HG02571 (cell line): Measurements from ENCODE around the gene LACC1.

Experiments used
- ATAC-seq: cut with Tn5 transposase; IDR thresholded peaks from one replicate; pipeline ENCODE4 v1.9.1; 2021; ENCODE audit warnings: mild to moderate bottlenecking, moderate library complexity; ENCODE audit not compliant: unreplicated experiment

LACC1 gene

DNA sequence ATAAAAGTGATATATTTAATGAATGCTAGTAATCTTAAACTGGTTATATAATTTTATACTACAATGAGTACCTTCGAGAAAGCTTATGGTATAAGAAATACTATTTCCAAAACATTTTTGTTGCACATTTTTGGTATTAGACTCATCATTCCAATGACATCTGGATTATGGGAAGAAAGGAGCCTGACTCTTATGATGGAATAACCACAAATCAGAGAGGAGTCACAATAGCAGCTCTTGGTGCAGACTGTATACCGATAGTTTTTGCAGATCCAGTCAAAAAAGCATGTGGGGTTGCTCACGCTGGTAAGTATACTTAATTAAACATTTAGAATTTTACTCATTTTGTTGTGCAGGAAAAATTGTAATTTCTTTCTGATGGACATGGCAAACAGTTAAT, 3.9 kb downstream of the LACC1 start:
- ATAC-seq, result no peak

DNA sequence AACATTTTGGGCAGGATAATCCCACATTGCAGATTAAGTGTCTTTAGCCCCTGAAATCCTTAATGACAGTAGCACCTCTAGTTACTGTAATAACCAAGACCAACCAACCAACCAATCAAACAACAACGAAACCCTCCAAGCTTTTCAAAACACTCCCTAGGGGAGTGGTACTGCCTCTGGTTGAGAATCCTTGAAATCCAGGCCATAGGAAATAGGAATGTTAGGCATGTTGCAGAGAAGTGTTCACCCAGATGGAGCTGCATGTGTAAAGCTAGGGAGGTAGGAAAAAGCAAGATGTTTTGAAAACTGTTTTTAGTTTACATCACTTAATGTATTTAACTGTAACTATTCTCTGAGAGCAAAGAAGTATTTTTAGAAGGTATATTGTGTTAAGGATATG, 4.5 kb downstream of the LACC1 start:
- no peak for ATAC-seq

DNA sequence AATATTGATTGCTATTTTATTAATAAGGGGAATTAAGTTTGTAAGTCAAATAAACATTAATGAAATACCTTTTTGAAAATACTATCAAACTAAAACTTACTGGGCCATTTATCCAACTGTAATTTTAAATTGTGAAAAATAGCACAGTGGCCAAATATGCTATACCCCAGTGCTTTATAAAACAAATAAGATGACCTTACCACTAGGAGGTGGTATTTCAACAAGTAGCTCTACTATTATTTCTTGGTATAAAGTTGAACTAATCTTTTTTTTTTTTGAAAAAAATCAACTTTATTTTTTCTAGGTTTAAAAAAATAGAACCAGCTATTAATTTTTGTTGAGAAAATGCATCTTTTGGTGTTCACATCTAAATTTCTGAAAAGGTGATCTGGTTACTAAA, 14.7 kb downstream of the LACC1 start:
- no peak for ATAC-seq

DNA sequence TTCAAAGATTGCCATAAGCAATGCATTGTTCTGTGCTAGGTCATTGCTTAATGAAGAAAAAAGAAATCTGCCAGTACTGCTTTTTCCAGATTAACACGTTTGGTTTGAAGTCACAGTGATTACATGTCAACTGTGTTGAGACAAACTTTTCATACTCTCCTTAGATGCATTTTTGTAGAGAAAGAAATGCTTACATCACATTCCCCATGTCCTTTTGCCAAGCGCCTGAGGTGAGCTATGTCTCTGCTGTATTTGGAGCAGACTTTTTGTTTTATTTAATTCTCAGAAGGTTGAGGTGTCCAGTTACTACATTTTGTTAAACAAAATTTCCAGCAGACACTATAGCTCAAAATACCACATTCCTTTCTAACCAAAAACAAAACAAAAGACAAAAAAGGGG, 16.2 kb downstream of the LACC1 start:
- ATAC-seq, result no peak

DNA sequence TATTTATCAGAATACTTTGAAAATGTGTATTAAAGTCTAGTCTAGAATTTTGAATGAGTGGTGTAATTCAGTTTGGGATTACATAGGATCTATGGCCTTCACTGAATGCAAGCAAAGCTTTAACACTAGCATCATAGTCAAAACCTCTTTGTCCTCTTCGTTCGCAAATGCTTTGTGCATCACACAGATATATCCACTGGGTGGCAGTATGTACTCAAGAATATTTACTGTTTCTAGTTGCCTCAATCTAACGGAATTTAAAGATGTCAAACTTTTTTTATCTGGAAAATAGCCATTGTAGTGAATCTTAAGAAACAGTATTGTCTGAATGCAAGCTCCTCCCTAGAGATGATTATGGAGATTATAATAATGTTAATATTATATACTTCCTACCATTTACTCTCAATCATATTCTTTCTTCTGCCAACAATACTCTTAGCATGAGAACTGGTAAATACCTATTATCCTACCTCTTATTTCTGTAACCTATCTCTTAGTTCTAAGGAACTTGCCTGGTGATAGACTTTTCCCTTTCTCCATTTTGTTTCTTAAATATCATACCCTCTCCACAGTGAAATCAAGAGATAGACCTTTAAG, 25.8 kb downstream of the LACC1 start:
- ATAC-seq, result no peak

DNA sequence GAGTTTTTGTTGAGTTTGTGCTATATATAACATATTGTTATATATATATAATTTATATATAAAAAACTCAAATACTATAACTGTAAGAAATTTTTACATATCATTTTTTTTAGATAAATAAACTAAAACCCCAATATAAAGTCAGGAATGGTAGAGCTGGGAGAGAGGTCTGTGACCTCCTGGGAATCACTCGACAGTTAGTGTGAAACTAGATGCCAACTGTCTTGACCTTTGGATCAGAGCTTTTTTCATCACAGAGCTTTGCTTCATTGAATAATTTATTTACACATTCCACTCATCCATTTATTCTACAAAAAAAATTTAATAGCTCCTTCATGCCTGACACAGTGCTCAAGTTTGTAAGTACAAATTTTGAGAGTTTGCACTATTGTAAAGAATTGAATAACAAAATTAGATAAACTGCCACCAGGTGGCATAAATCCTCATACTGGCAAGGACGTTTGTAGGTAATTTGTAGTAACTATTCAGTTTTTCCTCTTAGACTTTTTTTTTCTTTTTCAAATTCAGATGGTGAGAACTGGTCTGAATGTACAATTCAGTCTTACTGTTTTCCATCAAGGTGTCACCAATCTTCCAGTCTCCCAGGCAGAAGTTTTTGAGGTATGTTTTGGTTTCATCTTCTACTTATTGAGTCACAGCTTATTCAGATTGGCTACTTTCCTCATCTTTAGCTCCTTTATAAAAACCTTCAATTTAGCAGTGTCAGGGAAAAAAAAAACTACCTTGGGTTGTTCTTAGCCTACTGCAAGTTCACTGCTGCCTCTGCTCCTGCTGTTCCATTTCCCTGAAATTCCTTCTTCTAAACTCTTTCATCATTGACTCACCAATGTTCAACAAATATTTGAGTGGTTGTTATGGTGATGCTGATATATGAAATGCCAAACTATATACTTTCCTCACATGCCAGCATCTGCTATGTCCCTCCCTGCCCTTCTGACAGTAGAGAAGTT, 28.7 kb downstream of the LACC1 start:
- ATAC-seq, result no peak

DNA sequence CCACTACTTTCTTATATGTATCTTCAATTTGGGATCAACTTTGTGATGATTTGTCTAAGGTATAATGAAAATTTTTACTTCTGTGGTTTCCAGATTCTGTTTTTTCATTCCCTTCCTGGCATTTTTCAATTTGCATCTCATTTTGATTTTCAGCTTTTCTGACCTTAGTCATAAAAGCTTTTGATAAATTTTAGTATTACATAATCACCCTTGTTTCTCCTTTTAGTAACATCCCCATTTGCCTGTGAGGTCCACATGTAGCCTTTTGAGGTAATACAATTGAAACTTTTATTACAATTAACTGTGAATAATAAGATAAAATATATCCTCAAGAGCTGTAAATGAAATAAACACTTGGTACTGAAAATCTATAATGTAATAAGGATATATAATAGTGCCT, 31.2 kb downstream of the LACC1 start:
- no peak for ATAC-seq

DNA sequence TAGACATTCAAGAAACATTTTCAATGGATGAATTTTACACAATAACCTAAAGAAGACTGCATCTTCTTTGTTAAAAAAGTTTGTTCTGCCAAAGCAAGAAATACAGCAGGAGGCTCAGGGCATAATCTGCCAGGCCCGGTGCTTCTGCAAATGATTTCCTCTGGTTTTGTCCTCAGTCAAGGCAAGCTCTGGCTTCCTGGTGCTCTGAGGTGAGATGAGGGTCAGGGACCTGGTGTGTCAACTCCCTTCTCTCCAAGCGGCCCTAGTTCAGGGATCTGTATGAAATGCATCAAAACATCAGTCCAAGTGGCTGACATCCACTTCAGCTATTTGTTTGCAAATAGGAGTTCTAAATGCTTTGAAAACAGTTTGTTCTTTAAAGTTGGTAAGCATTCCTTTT, 31.6 kb downstream of the LACC1 start:
- ATAC-seq, result no peak

DNA sequence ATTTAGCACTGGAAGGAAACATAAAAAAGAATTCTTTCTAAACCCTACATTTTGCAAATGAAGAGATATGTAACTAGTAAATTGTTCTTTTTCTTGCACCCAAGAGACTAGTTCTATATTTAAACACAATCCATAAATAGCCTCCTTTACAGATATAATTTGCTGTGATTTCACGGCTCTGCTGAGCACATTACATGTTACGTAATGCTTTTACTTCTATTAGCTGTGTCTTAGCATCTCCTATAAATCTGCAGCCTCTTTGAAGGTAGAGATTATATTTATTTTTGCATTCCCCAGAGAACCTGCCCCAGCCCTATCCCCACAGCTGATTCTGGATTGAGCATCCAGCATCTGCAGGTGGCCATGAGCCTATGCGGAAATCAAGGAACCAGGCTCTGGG, 32.2 kb downstream of the LACC1 start:
- no peak for ATAC-seq

DNA sequence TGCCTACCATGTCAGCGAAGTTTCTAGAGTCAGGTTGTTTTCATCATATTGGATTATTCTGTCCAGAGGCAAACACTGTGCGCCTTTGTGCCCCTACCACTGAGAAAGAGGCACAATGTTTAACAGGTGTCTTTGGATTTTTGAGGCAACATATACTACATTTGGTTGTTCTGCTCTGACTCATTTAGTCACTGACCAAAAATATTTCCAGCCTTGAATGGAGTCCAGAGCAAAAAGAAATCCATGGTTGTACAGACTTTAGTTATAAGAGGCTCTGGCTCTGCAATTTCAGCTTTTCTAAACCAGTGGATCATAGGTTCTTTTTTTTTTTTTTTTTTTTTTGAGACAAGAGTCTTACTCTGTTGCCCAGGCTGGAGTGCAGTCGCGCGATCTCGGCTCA, 35.7 kb downstream of the LACC1 start:
- no peak for ATAC-seq

DNA sequence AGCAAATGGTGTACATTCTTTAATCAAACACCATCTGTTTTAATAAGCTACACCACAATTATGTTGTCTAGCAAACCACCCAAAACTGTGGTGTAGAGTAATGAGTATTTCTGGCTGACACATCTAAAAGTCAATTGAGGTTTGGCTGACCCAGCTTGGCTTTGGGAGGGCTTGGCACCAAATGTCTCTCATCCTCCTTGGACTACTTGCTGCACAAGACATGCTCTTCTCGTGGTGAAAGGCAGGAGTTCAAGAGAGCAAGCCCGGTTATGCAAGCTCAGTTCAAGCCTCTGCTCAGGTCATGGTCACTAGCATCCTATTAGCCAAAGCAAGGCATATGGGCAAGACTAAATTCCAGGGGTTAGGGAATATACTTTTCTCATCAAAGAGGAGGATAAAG, 37.1 kb downstream of the LACC1 start:
- ATAC-seq, result no peak

DNA sequence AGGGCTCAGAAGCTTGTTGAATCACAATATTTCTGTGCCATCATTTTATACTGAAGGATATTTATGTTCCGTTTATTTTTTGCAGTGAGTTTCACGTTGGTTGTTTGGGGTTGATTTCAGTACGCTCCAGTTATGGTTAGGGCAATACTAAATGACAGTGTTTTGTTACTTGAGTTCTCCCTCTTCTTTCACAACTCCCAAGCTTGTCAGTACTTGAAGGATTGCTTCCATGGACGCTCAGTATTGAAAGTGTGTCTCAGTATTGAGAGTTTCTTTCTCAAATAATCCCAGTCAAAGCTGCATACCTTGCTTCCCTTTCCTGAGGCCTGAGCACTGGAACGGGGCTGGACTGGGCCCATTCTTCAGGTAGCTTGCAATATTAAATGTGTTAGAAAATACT, 38.9 kb downstream of the LACC1 start:
- ATAC-seq, result no peak

DNA sequence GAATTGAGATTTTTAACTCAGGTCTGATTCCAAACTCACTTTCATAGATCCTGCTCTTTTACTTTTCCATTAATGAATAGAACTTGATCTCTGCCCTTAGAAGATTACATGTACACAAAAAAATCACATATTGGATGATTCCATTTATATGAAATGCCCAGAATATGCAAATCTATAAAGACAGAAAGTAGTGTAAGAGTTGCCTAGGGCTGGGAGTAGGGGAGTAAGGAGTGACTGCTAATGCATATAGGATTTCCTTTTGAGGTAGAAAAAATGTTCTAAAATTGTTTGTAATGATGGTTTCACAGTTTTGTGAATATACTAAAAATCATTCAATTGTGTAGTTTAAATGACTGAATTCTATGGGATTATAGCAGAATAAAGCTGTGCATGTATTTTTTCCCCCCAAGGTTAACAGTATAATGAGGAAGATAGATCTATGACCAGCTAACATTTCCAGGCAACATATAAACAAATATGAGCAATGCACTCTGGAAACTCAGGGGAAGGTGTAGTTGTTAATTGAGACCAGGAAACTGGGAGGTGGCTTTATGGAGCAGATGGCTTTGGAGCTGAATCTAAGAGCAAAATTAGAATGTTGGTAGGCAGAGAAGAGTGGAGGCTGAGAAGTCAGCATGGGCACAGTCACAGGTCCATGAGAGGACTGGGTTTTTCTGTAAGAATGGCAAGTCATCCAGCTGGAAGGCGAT, 41.4 kb downstream of the LACC1 start:
- no peak for ATAC-seq

DNA sequence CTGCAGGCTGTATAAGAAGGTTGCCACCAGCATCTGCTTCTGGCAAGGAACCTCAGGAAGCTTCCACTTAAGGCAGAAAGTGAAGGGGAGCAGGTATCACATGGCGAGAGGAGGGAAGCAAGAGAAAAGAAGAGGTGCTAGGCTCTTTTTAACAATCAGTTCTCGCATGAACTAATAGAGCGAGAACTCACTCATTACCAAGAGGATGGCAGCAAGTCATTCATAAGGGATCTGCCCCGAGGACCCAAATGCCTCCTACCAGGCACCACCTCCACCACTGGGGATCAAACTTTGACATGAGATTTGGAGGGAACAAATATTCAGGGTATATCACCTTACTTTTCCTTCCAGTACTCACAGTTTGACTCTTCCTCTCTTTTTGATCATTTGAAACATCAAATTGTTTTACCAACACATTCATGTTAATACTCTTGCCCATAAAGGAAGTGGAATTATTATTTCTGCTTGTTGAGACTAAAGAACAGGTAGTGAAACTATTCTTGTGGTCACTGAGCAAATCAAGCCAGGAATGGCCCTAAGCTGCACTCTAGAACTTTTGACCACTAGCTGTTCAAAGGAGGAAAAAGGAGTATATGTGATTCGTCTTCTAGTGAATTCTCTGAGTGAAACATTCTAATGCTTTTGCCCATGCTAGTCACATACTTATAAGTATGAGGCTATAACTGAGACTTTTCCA, 45.0 kb downstream of the LACC1 start:
- no peak for ATAC-seq

DNA sequence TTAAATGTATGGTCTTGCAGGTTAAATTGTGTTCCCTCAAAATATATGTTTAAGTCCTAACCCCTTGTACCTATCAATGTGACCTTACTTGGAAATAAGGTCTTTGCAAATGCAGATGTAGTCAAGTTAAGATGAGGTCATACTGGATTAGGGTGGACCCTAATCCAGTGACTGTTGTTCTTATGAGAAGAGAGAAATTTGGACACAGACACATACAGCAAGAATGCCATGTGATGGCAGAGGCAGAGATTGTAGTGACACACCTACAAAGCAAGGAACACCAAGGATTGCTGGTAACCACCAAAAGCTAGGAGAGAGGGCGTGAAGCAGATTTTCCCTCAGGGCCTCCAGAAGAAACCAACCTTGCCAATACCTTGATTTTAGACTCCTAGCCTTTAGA, 50.2 kb downstream of the LACC1 start:
- no peak for ATAC-seq

DNA sequence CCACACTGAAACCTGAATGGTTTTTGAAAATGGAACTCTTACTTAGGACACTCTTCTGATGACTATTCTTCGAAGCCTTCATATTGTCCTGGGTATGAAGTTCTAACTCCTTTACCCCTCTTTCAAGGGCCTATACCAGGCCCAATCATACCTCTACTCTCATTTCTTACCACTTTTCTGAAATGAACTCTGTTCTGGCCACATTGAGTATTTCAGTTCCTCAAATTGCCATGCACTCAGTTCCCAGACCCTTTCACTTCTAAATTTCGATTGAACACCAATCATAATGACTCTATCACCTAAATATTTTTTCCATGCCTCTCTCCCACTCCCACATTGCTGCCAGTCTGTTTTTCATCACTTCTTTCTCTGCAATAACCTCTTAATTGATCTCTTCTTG, 53.7 kb downstream of the LACC1 start:
- ATAC-seq, result peak; percentile 98

DNA sequence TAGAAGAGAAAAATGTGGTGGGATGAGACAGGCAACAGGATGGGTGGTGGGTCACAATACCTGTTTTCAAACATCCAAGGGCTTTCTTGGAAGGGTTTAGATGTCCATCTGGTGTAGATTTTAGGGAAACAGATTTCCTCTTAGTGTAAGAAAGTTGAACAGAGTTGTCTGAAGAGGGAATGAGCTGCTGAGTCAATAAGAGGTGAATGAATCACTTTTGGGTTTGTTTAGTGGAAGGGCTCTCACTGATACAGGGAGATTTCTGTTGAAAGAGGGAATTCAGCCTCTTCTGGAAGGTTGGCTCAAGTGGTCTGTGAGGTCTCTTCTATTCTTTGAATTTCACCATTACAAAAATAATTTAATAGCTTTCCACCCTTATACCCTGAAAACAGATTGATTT, 54.6 kb downstream of the LACC1 start:
- ATAC-seq, result no peak

DNA sequence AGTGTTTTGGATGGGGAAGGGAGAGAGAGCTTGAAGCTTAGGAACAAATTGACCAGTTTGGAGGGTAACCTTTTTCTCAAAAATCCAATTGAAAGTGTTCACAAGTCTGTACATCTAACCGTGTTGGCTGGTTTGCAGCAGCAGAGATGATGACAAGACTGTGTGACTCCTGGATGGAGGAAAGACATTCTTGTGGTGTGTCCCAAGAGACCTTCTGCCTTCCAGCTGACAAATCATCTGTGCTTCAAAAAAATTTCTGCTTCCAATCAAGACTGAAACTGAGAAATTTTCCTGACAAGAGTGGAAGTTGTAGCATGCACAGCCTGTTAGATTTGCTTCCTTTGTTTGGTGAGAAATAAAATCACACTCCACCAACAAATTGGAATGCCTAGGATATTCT, 56.2 kb downstream of the LACC1 start:
- ATAC-seq, result no peak

DNA sequence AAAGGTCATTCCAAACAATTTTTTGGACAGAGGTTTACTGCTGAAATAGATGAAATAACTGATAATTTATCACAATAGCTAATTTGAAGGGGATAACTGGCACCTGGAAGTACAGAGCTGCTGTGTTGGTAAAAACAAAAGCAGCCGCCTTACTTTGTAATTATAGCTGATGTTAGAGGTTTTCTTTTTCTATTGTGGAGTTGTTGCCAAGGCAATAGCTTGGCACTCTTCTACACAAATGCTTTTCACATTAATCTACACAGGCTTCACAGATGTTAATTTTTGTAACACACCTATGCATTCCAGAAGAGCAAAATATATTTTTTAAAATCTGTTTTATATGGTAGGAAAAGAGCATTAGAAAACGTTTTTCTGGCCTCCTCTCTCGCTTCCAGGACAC, 56.9 kb downstream of the LACC1 start:
- ATAC-seq, result no peak

DNA sequence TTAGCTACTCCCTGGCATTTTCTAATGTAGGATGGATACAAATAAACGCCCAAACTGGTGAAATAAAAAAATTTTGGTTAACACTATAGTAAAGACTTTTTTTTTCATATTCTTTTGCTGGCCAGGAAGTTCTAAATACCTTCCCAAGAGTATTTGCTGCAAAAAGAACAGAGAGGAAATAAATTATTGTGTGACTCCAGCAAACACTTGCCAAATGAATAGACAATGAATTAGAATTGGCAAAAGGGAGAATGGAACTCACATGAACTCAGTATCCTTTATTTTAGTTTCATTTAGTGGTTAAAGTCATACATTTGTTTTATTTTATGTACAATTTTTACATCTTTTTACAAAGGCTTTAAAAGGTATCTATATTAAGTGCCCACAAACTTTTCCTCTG, 58.1 kb downstream of the LACC1 start:
- ATAC-seq, result no peak

DNA sequence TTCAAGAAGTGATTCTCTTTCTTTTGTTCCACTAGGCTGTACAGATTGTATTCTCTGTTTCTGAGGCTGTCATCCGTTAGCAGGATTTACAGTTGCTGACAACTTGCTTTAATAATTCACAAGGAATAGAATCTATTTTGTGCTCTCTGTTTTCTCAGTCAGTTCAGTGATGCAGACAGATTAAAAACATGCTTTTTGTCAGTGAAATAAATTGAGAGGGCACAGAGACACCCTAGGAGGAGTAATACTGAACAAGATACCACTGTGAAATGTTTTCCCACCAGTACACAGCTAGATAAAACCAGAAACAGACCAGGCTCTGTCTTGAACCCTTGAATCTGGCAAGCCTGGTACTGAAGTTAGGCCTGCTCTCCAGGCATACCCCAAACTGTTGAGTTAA, 58.7 kb downstream of the LACC1 start:
- no peak for ATAC-seq
